Measurements from ENCODE around the gene PPP2R2B.

Gene PPP2R2B

DNA sequence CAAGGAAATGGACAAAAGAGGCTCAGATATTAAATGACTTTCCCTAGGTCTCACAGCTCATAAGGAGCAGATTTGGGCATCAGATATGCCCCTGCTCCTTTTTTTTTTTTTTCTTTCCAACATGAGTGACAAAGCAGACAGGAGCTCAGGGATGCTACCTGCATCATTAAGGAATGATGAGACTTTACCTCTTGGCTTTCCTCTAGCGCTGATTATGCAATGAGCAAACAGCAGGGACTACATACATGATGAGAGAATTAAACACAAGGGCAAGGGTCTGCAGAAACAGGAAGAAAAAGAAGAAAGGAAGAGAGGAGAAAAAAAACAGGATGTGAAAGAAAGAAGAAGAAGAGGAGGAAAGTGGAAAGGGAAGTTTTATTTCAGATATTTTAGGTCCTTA lies 179.9 kb downstream of the PPP2R2B start (continued):
- TF ChIP-seq, protein P1, sequence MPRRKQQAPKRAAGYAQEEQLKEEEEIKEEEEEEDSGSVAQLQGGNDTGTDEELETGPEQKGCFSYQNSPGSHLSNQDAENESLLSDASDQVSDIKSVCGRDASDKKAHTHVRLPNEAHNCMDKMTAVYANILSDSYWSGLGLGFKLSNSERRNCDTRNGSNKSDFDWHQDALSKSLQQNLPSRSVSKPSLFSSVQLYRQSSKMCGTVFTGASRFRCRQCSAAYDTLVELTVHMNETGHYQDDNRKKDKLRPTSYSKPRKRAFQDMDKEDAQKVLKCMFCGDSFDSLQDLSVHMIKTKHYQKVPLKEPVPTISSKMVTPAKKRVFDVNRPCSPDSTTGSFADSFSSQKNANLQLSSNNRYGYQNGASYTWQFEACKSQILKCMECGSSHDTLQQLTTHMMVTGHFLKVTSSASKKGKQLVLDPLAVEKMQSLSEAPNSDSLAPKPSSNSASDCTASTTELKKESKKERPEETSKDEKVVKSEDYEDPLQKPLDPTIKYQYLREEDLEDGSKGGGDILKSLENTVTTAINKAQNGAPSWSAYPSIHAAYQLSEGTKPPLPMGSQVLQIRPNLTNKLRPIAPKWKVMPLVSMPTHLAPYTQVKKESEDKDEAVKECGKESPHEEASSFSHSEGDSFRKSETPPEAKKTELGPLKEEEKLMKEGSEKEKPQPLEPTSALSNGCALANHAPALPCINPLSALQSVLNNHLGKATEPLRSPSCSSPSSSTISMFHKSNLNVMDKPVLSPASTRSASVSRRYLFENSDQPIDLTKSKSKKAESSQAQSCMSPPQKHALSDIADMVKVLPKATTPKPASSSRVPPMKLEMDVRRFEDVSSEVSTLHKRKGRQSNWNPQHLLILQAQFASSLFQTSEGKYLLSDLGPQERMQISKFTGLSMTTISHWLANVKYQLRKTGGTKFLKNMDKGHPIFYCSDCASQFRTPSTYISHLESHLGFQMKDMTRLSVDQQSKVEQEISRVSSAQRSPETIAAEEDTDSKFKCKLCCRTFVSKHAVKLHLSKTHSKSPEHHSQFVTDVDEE (CRISPR knock-in tag; IDR thresholded peaks at IDR 0.05): no peak
- no peak for TF ChIP-seq ARNTL (CRISPR knock-in tag; IDR thresholded peaks at IDR 0.05; ENCODE audit: borderline replicate concordance, low read depth)
- no peak for TF ChIP-seq SNAI2 (CRISPR knock-in tag; IDR thresholded peaks at IDR 0.05)
- TF ChIP-seq, protein P2, sequence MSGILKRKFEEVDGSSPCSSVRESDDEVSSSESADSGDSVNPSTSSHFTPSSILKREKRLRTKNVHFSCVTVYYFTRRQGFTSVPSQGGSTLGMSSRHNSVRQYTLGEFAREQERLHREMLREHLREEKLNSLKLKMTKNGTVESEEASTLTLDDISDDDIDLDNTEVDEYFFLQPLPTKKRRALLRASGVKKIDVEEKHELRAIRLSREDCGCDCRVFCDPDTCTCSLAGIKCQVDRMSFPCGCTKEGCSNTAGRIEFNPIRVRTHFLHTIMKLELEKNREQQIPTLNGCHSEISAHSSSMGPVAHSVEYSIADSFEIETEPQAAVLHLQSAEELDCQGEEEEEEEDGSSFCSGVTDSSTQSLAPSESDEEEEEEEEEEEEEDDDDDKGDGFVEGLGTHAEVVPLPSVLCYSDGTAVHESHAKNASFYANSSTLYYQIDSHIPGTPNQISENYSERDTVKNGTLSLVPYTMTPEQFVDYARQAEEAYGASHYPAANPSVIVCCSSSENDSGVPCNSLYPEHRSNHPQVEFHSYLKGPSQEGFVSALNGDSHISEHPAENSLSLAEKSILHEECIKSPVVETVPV (CRISPR knock-in tag; IDR thresholded peaks at IDR 0.05): no peak

DNA sequence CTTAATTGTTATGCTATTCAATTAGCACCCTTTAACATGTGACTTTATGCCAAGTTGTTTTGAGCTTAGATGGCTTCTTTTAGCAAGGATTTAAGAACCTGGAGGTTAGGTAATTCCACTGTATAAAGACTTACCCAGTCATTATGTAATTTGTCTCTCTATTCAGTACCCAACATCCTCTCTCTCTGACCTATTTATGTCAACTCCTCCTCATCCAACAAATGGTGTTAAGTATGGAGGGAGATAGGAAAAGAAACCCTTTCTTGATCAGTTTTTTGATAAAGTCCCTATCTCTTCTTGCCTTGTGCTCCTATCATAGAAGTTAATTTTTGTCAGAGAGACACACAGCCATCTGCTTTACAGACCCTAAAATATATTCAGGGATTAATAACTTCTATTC lies 181.3 kb downstream of the PPP2R2B start:
- TF ChIP-seq RARB (CRISPR knock-in tag; IDR thresholded peaks at IDR 0.05) (no peak), GLIS3 (CRISPR knock-in tag; IDR thresholded peaks at IDR 0.05) (no peak), ESRRG (CRISPR knock-in tag; IDR thresholded peaks at IDR 0.05) (no peak), CSDC2 (CRISPR knock-in tag; IDR thresholded peaks at IDR 0.05) (no peak), TOX (CRISPR knock-in tag; IDR thresholded peaks at IDR 0.05; ENCODE audit: borderline replicate concordance) (no peak), OSR1 (CRISPR knock-in tag; IDR thresholded peaks at IDR 0.05) (no peak), ZC3H10 (CRISPR knock-in tag; IDR thresholded peaks at IDR 0.05) (no peak), PPARA (CRISPR knock-in tag; IDR thresholded peaks at IDR 0.05; ENCODE audit: borderline replicate concordance) (no peak), ZFP30 (CRISPR knock-in tag; IDR thresholded peaks at IDR 0.05) (no peak), BACH2 (CRISPR knock-in tag; IDR thresholded peaks at IDR 0.05; ENCODE audit: borderline replicate concordance) (no peak)
- TF ChIP-seq, protein P3, sequence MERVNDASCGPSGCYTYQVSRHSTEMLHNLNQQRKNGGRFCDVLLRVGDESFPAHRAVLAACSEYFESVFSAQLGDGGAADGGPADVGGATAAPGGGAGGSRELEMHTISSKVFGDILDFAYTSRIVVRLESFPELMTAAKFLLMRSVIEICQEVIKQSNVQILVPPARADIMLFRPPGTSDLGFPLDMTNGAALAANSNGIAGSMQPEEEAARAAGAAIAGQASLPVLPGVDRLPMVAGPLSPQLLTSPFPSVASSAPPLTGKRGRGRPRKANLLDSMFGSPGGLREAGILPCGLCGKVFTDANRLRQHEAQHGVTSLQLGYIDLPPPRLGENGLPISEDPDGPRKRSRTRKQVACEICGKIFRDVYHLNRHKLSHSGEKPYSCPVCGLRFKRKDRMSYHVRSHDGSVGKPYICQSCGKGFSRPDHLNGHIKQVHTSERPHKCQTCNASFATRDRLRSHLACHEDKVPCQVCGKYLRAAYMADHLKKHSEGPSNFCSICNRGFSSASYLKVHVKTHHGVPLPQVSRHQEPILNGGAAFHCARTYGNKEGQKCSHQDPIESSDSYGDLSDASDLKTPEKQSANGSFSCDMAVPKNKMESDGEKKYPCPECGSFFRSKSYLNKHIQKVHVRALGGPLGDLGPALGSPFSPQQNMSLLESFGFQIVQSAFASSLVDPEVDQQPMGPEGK (CRISPR knock-in tag; IDR thresholded peaks at IDR 0.05; ENCODE audit: borderline replicate concordance): no peak
- no peak for ATAC-seq

GRCh38 chr5:146695646-146696045 lies 182.9 kb downstream of the PPP2R2B start:
- TF ChIP-seq, protein P1 (CRISPR knock-in tag; IDR thresholded peaks at IDR 0.05): no peak
- TF ChIP-seq ZNF70 (CRISPR knock-in tag; IDR thresholded peaks at IDR 0.05) (no peak), PPARA (CRISPR knock-in tag; IDR thresholded peaks at IDR 0.05; ENCODE audit: borderline replicate concordance) (no peak), POU6F1 (CRISPR knock-in tag; IDR thresholded peaks at IDR 0.05; ENCODE audit: borderline replicate concordance, low read depth) (no peak), ZC3H10 (CRISPR knock-in tag; IDR thresholded peaks at IDR 0.05) (no peak), ARNTL (CRISPR knock-in tag; IDR thresholded peaks at IDR 0.05; ENCODE audit: borderline replicate concordance, low read depth) (no peak), ZNF565 (CRISPR knock-in tag; conservative IDR thresholded peaks at IDR 0.05; ENCODE audit: low read depth) (no peak), ZNF8 (CRISPR knock-in tag; IDR thresholded peaks at IDR 0.05) (no peak), CREB5 (CRISPR knock-in tag; IDR thresholded peaks at IDR 0.05; ENCODE audit: low read depth) (no peak), RARB (CRISPR knock-in tag; IDR thresholded peaks at IDR 0.05) (no peak), BACH2 (CRISPR knock-in tag; IDR thresholded peaks at IDR 0.05; ENCODE audit: borderline replicate concordance) (no peak), ZFP3 (CRISPR knock-in tag; IDR thresholded peaks at IDR 0.05) (no peak), ZFP30 (CRISPR knock-in tag; IDR thresholded peaks at IDR 0.05) (no peak), SNAI2 (CRISPR knock-in tag; IDR thresholded peaks at IDR 0.05) (no peak), ISL1 (CRISPR knock-in tag; IDR thresholded peaks at IDR 0.05) (no peak)
- TF ChIP-seq, protein P3 (CRISPR knock-in tag; IDR thresholded peaks at IDR 0.05; ENCODE audit: borderline replicate concordance): no peak
- TF ChIP-seq, protein P2 (CRISPR knock-in tag; IDR thresholded peaks at IDR 0.05): no peak
- ATAC-seq: no peak

Measured in SK-N-SH treated with all-trans-retinoic acid at 6 μM for 48 hours (cell line).